ENCODE measurements around the gene LRRC75A.

The LRRC75A gene

DNA sequence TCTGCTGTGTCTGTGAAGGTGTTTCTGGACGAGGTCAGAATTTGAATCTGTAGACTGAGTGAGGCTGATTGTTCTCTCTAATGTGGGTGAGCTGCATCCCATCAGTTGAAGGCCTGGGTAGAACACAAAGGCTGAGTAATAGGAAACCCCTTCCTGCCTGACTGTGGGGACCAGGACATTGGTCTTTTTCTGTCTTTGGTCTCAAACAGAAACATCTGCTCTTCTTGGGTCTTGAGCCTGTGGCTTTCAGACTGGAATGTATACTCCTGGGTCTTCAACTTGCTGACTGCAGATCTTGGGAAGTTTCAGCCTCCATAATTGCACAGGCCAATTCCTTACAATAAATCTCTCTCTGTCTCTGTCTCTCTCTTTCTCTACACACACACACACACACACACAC, 19.6 kb upstream of the LRRC75A start:
- ATAC-seq (ENCODE audit: insufficient read depth, low read depth) = no peak
- no peaks in the 10 kb centered on the region for H3K79me2 ChIP-seq (ENCODE audit: insufficient read depth, low read length)
- H3K4me2 ChIP-seq (ENCODE audit: insufficient read depth, low read length) = no peak overlapping the region
- H3K27me3 ChIP-seq (ENCODE audit: insufficient read depth, low read length, poor library complexity) = peaks cover 4% of the 10 kb centered on the region
- H2AFZ ChIP-seq (ENCODE audit: low read depth, low read length) = no peak overlapping the region
- no peaks in the 10 kb centered on the region for H4K20me1 ChIP-seq (ENCODE audit: insufficient read depth, low read length)
- no peaks in the 10 kb centered on the region for H3K9me3 ChIP-seq (ENCODE audit: insufficient read depth, low read length, severe bottlenecking)
- no peak overlapping the region for H3K9ac ChIP-seq (ENCODE audit: low read depth, low read length)
- no peak for DNase-seq
- no peaks in the 10 kb centered on the region for H3K36me3 ChIP-seq (ENCODE audit: insufficient read depth, low read length)
- no peak overlapping the region for H3K27ac ChIP-seq (ENCODE audit: low read length)
- TF ChIP-seq EZH2 (IDR thresholded peaks at IDR 0.05; ENCODE audit: borderline replicate concordance, low read depth, low read length, severe bottlenecking) = no peak
- TF ChIP-seq, protein P1, sequence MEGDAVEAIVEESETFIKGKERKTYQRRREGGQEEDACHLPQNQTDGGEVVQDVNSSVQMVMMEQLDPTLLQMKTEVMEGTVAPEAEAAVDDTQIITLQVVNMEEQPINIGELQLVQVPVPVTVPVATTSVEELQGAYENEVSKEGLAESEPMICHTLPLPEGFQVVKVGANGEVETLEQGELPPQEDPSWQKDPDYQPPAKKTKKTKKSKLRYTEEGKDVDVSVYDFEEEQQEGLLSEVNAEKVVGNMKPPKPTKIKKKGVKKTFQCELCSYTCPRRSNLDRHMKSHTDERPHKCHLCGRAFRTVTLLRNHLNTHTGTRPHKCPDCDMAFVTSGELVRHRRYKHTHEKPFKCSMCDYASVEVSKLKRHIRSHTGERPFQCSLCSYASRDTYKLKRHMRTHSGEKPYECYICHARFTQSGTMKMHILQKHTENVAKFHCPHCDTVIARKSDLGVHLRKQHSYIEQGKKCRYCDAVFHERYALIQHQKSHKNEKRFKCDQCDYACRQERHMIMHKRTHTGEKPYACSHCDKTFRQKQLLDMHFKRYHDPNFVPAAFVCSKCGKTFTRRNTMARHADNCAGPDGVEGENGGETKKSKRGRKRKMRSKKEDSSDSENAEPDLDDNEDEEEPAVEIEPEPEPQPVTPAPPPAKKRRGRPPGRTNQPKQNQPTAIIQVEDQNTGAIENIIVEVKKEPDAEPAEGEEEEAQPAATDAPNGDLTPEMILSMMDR (IDR thresholded peaks at IDR 0.05; ENCODE audit: borderline replicate concordance, extremely low read depth, low read length, poor library complexity, severe bottlenecking) = no peak
- H3K4me3 ChIP-seq (ENCODE audit: low read depth in 1 of 2, low read length in 2 of 2) = no peak overlapping the region
- H3K4me1 ChIP-seq (ENCODE audit: insufficient read depth, low read length) = no peaks in the 10 kb centered on the region

DNA sequence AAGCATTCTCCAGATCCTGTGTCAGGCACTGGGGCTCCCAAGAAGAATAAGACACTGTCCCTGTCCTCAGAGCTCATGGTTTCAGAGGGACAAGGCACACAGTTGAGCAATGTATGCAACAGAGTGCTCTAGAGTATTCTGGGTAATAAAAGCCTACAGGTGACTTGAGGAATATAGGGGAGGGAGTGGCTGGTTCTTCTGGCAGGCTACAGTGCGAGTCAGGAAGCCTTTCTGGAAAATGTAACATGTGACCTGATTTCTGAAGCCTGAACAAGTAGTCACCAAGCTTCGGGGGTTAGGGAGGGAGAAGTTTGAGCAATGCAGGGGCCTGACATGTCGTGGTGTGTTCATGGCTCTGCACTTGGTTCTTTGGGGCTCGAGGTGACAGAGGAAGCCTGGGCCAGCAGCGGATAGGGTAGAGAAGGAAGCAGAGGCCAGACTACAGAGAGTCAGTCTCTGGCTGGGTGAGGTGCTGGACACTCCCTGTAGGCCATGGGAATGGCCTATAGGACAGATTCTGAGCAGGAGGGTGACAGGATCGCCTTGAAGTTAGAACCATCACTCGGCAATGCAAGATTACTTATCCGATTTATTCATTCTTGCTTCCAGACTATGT, 16.0 kb upstream of the LRRC75A start:
- Histone ChIP-seq H3K36me3 (ENCODE audit: insufficient read depth, low read length) (no peaks in the 10 kb centered on the region), H2AFZ (ENCODE audit: low read depth, low read length) (no peak overlapping the region), H3K4me3 (ENCODE audit: low read depth in 1 of 2, low read length in 2 of 2) (no peak overlapping the region), H3K27me3 (ENCODE audit: insufficient read depth, low read length, poor library complexity) (no peaks in the 10 kb centered on the region), H3K27ac (ENCODE audit: low read length) (no peak overlapping the region), H3K4me2 (ENCODE audit: insufficient read depth, low read length) (no peak overlapping the region), H4K20me1 (ENCODE audit: insufficient read depth, low read length) (no peaks in the 10 kb centered on the region), H3K9me3 (ENCODE audit: insufficient read depth, low read length, severe bottlenecking) (no peaks in the 10 kb centered on the region), H3K4me1 (ENCODE audit: insufficient read depth, low read length) (no peaks in the 10 kb centered on the region), H3K9ac (ENCODE audit: low read depth, low read length) (no peak overlapping the region), H3K79me2 (ENCODE audit: insufficient read depth, low read length) (no peaks in the 10 kb centered on the region)
- no peak for TF ChIP-seq EZH2 (IDR thresholded peaks at IDR 0.05; ENCODE audit: borderline replicate concordance, low read depth, low read length, severe bottlenecking)
- ATAC-seq (ENCODE audit: insufficient read depth, low read depth) (no peak), DNase-seq (no peak)

DNA sequence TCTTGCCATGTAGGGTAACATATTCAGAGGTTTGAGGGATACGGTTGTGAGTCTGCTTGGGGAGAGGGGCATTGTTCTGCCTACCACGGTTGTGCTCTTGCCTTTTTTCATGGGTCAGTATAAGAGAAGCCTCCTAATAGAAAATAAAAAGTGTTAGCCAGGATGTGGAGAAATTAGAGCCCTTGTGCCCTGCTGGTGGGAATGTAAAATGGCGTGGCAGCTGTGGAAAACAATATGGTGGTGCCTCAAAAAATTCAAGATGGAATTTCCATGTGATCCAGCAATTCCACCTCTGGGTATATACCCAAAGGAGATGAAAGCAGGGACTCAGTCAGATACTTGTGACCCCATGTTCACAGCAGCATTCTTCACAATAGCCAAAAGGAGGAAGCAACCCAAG, 14.2 kb upstream of the LRRC75A start:
- no peak for ATAC-seq (ENCODE audit: insufficient read depth, low read depth)
- H3K4me3 ChIP-seq (ENCODE audit: low read depth in 1 of 2, low read length in 2 of 2) = no peak overlapping the region
- no peak overlapping the region for H2AFZ ChIP-seq (ENCODE audit: low read depth, low read length)
- H3K9me3 ChIP-seq (ENCODE audit: insufficient read depth, low read length, severe bottlenecking) = no peaks in the 10 kb centered on the region
- no peak overlapping the region for H3K9ac ChIP-seq (ENCODE audit: low read depth, low read length)
- H3K27ac ChIP-seq (ENCODE audit: low read length) = no peak overlapping the region
- DNase-seq = no peak
- H3K27me3 ChIP-seq (ENCODE audit: insufficient read depth, low read length, poor library complexity) = no peaks in the 10 kb centered on the region
- H3K4me1 ChIP-seq (ENCODE audit: insufficient read depth, low read length) = no peaks in the 10 kb centered on the region
- H3K79me2 ChIP-seq (ENCODE audit: insufficient read depth, low read length) = no peaks in the 10 kb centered on the region
- H3K4me2 ChIP-seq (ENCODE audit: insufficient read depth, low read length) = no peak overlapping the region
- TF ChIP-seq, protein P1 (IDR thresholded peaks at IDR 0.05; ENCODE audit: borderline replicate concordance, extremely low read depth, low read length, poor library complexity, severe bottlenecking) = no peak
- no peak for TF ChIP-seq EZH2 (IDR thresholded peaks at IDR 0.05; ENCODE audit: borderline replicate concordance, low read depth, low read length, severe bottlenecking)
- no peaks in the 10 kb centered on the region for H3K36me3 ChIP-seq (ENCODE audit: insufficient read depth, low read length)
- no peaks in the 10 kb centered on the region for H4K20me1 ChIP-seq (ENCODE audit: insufficient read depth, low read length)

DNA sequence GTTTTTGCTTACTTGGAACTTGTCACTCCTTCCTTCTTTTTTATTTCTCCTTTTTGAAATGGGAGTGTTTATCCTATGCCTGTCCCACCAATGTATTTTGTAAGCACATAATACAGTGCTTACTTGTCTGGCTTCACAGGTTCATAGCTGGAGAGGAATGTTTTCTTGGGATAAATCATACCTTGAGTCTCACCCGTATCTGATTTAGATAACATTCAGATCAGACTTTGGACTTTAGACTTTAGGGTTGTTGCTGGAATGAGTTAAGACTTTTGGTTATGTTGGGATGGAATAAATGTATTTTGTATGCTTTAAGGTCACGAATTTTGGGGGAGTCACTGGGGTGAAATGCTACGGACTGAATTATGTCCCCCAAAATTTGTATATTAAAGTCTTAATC, 13.0 kb upstream of the LRRC75A start:
- no peak overlapping the region for H2AFZ ChIP-seq (ENCODE audit: low read depth, low read length)
- no peak overlapping the region for H3K9ac ChIP-seq (ENCODE audit: low read depth, low read length)
- no peaks in the 10 kb centered on the region for H3K27me3 ChIP-seq (ENCODE audit: insufficient read depth, low read length, poor library complexity)
- H3K27ac ChIP-seq (ENCODE audit: low read length) = no peak overlapping the region
- ATAC-seq (ENCODE audit: insufficient read depth, low read depth) = no peak
- H3K9me3 ChIP-seq (ENCODE audit: insufficient read depth, low read length, severe bottlenecking) = no peaks in the 10 kb centered on the region
- TF ChIP-seq EZH2 (IDR thresholded peaks at IDR 0.05; ENCODE audit: borderline replicate concordance, low read depth, low read length, severe bottlenecking) = no peak
- TF ChIP-seq, protein P1 (IDR thresholded peaks at IDR 0.05; ENCODE audit: borderline replicate concordance, extremely low read depth, low read length, poor library complexity, severe bottlenecking) = no peak
- no peak for DNase-seq
- H3K4me3 ChIP-seq (ENCODE audit: low read depth in 1 of 2, low read length in 2 of 2) = no peak overlapping the region
- no peaks in the 10 kb centered on the region for H4K20me1 ChIP-seq (ENCODE audit: insufficient read depth, low read length)
- no peak overlapping the region for H3K4me2 ChIP-seq (ENCODE audit: insufficient read depth, low read length)
- no peaks in the 10 kb centered on the region for H3K4me1 ChIP-seq (ENCODE audit: insufficient read depth, low read length)
- no peaks in the 10 kb centered on the region for H3K79me2 ChIP-seq (ENCODE audit: insufficient read depth, low read length)
- H3K36me3 ChIP-seq (ENCODE audit: insufficient read depth, low read length) = no peaks in the 10 kb centered on the region
